SK-N-SH (cell line): ENCODE results near the gene SH3BP4. TPM values are rescaled to one million over a fixed set of nuclear protein-coding genes. Genes with fewer than 3 reads are reported as not detected.

Source experiments
- CTCF ChIA-PET: fragments of 300-600, 350-600 bp; formaldehyde crosslinking; extraction: SDS; loops from one replicate; lab custom pipeline; 2021; lab: Yijun Ruan, JAX
- POLR2A ChIA-PET: fragments of 350-600 bp; sonication (Branson Sonifier 250); formaldehyde crosslinking; extraction: SDS; loops from one replicate; lab custom pipeline; 2020; ENCODE audit warnings: antibody characterized with exemption, inconsistent platforms; lab: Yijun Ruan, JAX
- DNase-seq: peaks from one replicate; pipeline ENCODE4 v3.0.0; 2012
- H2AFZ ChIP-seq: fragments of 200-600 bp; sonication (generic); 2 replicates; pipeline ENCODE4 v1.8.1; 2016; ENCODE audit warnings: antibody characterized with exemption, mild to moderate bottlenecking, low read depth
- H3F3A ChIP-seq: fragments of 200-600 bp; sonication (generic); replicated peaks from 2 replicates; pipeline ENCODE3; 2016; ENCODE audit warnings: antibody characterized with exemption, mild to moderate bottlenecking; ENCODE audit not compliant: insufficient read depth
- H3K27ac ChIP-seq, 2 experiments: fragments of 200-500 bp in 1 of 2; fragments of 200-600 bp in 1 of 2; sonication (Bioruptor generic) in 1 of 2; sonication (generic), shearing (Covaris generic) in 1 of 2; 2 replicates each; pipeline versions ENCODE4 v1.5.1 to v1.6.1; 2014 to 2016; ENCODE audit warnings: low read depth in 2 of 2, inconsistent platforms in 1 of 2, low read length in 1 of 2, mild to moderate bottlenecking in 1 of 2, mixed read lengths in 1 of 2
- H3K27me3 ChIP-seq: fragments of 200-600 bp; sonication (generic), shearing (Covaris generic); 2 replicates; pipeline ENCODE4 v1.6.1; 2016; ENCODE audit warnings: mixed run types; ENCODE audit not compliant: insufficient read depth
- H3K36me3 ChIP-seq, 2 experiments: fragments of 200-500 bp in 1 of 2; fragments of 200-600 bp in 1 of 2; sonication (Bioruptor generic) in 1 of 2; sonication (generic) in 1 of 2; replicated peaks in 1 of 2; 2 replicates each; pipeline versions ENCODE3 to v1.5.1; 2014 to 2016; ENCODE audit warnings: low read length in 1 of 2, mild to moderate bottlenecking in 1 of 2; ENCODE audit not compliant: insufficient read depth in 2 of 2, control insufficient read depth in 1 of 2
- H3K4me1 ChIP-seq, 2 experiments: fragments of 200-500 bp in 1 of 2; fragments of 200-600 bp in 1 of 2; sonication (Bioruptor generic) in 1 of 2; sonication (generic), shearing (Covaris generic) in 1 of 2; 2 replicates each; pipeline versions ENCODE4 v1.5.1 to v1.6.1; 2014 to 2016; ENCODE audit warnings: low read depth in 1 of 2, low read length in 1 of 2, mixed run types in 1 of 2; ENCODE audit not compliant: insufficient read depth in 2 of 2, control insufficient read depth in 1 of 2
- H3K4me2 ChIP-seq: fragments of 200-600 bp; sonication (generic), shearing (Covaris generic); 2 replicates; pipeline ENCODE4 v1.6.1; 2017; ENCODE audit warnings: mixed run types
- H3K4me3 ChIP-seq, 2 experiments: fragments of 200-500 bp in 1 of 2; fragments of 200-600 bp in 1 of 2; sonication (Bioruptor generic) in 1 of 2; sonication (generic), shearing (Covaris generic) in 1 of 2; 2 replicates each; pipeline versions ENCODE4 v1.5.1 to v1.8.1; 2014 to 2016; ENCODE audit warnings: low read depth in 2 of 2, inconsistent platforms in 1 of 2, low read length in 1 of 2, mild to moderate bottlenecking in 1 of 2, mixed read lengths in 1 of 2, moderate library complexity in 1 of 2
- H3K79me2 ChIP-seq: fragments of 200-600 bp; sonication (generic); 2 replicates; pipeline ENCODE4 v1.8.1; 2017; ENCODE audit warnings: mild to moderate bottlenecking; ENCODE audit not compliant: insufficient read depth
- H3K9ac ChIP-seq: fragments of 200-600 bp; sonication (generic); 2 replicates; pipeline ENCODE4 v1.6.1; 2017; ENCODE audit warnings: mixed run types
- H3K9me2 ChIP-seq: fragments of 200-600 bp; sonication (generic); 2 replicates; pipeline ENCODE4 v1.6.1; 2017; ENCODE audit warnings: mixed run types
- H3K9me3 ChIP-seq: fragments of 200-600 bp; sonication (generic); 2 replicates; pipeline ENCODE4 v1.6.1; 2017; ENCODE audit warnings: mixed run types, mild to moderate bottlenecking, moderate library complexity
- H4K20me1 ChIP-seq: fragments of 200-600 bp; sonication (generic); 2 replicates; pipeline ENCODE4 v1.6.1; 2017; ENCODE audit warnings: mild to moderate bottlenecking, mixed run types; ENCODE audit not compliant: insufficient read depth
- CHD2 ChIP-seq: fragments of 150-350 bp; IDR thresholded peaks from 2 replicates; pipeline ENCODE4 v1.6.1; 2018; ENCODE audit warnings: low read length; ENCODE audit not compliant: partially characterized antibody
- ELF1 ChIP-seq: IDR thresholded peaks from 2 replicates; pipeline ENCODE4 v1.4.0; 2012
- EP300 ChIP-seq, 2 experiments: IDR thresholded peaks; 2 replicates each; pipeline versions ENCODE4 v1.4.0 to v1.6.1; 2012; ENCODE audit warnings: borderline replicate concordance in 1 of 2, low read depth in 1 of 2, low read length in 1 of 2
- EZH2phosphoT487 ChIP-seq: fragments of 200-600 bp; sonication (generic); IDR thresholded peaks from 2 replicates; pipeline ENCODE4 v1.6.1; 2017; ENCODE audit warnings: low read depth, mixed run types, mild to moderate bottlenecking, antibody characterized with exemption, moderate library complexity, borderline replicate concordance
- FOXJ3 ChIP-seq: sonication (generic); formaldehyde crosslinking; IDR thresholded peaks from 2 replicates; pipeline ENCODE4 v1.5.1; 2020; ENCODE audit warnings: mild to moderate bottlenecking, missing genetic modification reagents
- GABPA ChIP-seq: IDR thresholded peaks from 2 replicates; pipeline ENCODE4 v1.4.0; 2012; ENCODE audit warnings: low read depth, mild to moderate bottlenecking
- MEF2A ChIP-seq: IDR thresholded peaks from 2 replicates; pipeline ENCODE4 v1.4.0; 2012; ENCODE audit warnings: low read depth, borderline replicate concordance
- NFIC ChIP-seq: IDR thresholded peaks from 2 replicates; pipeline ENCODE4 v1.4.0; 2012; ENCODE audit warnings: borderline replicate concordance
- REST ChIP-seq: IDR thresholded peaks from 2 replicates; pipeline ENCODE4 v1.6.1; 2012; ENCODE audit warnings: mild to moderate bottlenecking, low read depth, low read length, moderate library complexity
- RFX5 ChIP-seq: IDR thresholded peaks from 2 replicates; pipeline ENCODE4 v1.6.1; 2012; ENCODE audit warnings: mild to moderate bottlenecking, improper control_type of control experiment, low read length
- RXRA ChIP-seq: IDR thresholded peaks from 2 replicates; pipeline ENCODE4 v1.4.0; 2012; ENCODE audit warnings: low read depth, mild to moderate bottlenecking, borderline replicate concordance
- SMC3 ChIP-seq: IDR thresholded peaks from 2 replicates; pipeline ENCODE4 v1.6.1; 2012; ENCODE audit warnings: low read depth, low read length, improper control_type of control experiment
- TCF12 ChIP-seq: IDR thresholded peaks from 2 replicates; pipeline ENCODE4 v1.4.0; 2012
- TEAD4 ChIP-seq: IDR thresholded peaks from 2 replicates; pipeline ENCODE4 v1.4.0; 2012; ENCODE audit warnings: mild to moderate bottlenecking, borderline replicate concordance; ENCODE audit not compliant: insufficient read depth
- USF1 ChIP-seq: IDR thresholded peaks from 2 replicates; pipeline ENCODE4 v1.4.0; 2012; ENCODE audit warnings: low read depth, borderline replicate concordance
- WGBS: methylation state at CpG from one replicate; pipeline ENCODE4 v1.1.6; 2017; ENCODE audit warnings: low lambda C conversion rate; 5-methylcytosine and 5-hydroxymethylcytosine counted together
- polyA plus RNA-seq, 3 experiments: library from polyadenylated mRNA; depleted of rRNA; stranded (reverse); fragments of >200 nt; gene quantifications; 2 replicates each; pipeline ENCODE4 v1.2.3, GENCODE V29; 2012
- TF ChIP-seq, protein P1 (sequence below): IDR thresholded peaks from 2 replicates; pipeline ENCODE4 v1.4.0; 2012; ENCODE audit warnings: low read depth, borderline replicate concordance
- TF ChIP-seq, protein P2 (sequence below): IDR thresholded peaks from 2 replicates; pipeline ENCODE4; 2012

Gene SH3BP4
- polyA plus RNA-seq, 1 of the 3 experiments (the other 2 are of a cell fraction) = 27.7 TPM

- no peaks in the 10 kb centered on the region for H3F3A ChIP-seq
- H3K9me2 ChIP-seq = no peaks in the 10 kb centered on the region
- H3K4me3 ChIP-seq = no peak overlapping the region
- peaks cover 7 to 10% of the 10 kb centered on the region in 2 experiments; a peak in 3 of 4 replicates for H3K4me1 ChIP-seq
- H3K9me3 ChIP-seq = no peaks in the 10 kb centered on the region
- H3K27me3 ChIP-seq = no peaks in the 10 kb centered on the region
- POLR2A ChIA-PET = no interaction called here
- 92% methylated on average over 5 of the region's 10 CpGs for WGBS
- no peak overlapping the region for H3K27ac ChIP-seq
- H3K36me3 ChIP-seq = peaks cover 19 to 29% of the 10 kb centered on the region in 2 experiments
- TF ChIP-seq TCF12 (no peak), EP300 (IDR thresholded peaks at IDR 0.05; ENCODE audit: borderline replicate concordance in 1 of 2, low read depth in 1 of 2, low read length in 1 of 2) (no peak), CHD2 (no peak), RFX5 (no peak), FOXJ3 (CRISPR knock-in tag) (no peak), MEF2A (no peak), RXRA (no peak), TEAD4 (no peak), ELF1 (no peak), GABPA (no peak), REST (no peak), SMC3 (no peak), EZH2phosphoT487 (no peak), NFIC (no peak), USF1 (no peak)
- TF ChIP-seq, protein P1, sequence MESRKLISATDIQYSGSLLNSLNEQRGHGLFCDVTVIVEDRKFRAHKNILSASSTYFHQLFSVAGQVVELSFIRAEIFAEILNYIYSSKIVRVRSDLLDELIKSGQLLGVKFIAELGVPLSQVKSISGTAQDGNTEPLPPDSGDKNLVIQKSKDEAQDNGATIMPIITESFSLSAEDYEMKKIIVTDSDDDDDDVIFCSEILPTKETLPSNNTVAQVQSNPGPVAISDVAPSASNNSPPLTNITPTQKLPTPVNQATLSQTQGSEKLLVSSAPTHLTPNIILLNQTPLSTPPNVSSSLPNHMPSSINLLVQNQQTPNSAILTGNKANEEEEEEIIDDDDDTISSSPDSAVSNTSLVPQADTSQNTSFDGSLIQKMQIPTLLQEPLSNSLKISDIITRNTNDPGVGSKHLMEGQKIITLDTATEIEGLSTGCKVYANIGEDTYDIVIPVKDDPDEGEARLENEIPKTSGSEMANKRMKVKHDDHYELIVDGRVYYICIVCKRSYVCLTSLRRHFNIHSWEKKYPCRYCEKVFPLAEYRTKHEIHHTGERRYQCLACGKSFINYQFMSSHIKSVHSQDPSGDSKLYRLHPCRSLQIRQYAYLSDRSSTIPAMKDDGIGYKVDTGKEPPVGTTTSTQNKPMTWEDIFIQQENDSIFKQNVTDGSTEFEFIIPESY = no peak
- TF ChIP-seq, protein P2, sequence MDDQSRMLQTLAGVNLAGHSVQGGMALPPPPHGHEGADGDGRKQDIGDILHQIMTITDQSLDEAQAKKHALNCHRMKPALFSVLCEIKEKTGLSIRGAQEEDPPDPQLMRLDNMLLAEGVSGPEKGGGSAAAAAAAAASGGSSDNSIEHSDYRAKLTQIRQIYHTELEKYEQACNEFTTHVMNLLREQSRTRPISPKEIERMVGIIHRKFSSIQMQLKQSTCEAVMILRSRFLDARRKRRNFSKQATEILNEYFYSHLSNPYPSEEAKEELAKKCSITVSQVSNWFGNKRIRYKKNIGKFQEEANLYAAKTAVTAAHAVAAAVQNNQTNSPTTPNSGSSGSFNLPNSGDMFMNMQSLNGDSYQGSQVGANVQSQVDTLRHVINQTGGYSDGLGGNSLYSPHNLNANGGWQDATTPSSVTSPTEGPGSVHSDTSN = no peak
- TF ChIP-seq, all 33 proteins: peak for 0
- peaks cover 7% of the 10 kb centered on the region for H4K20me1 ChIP-seq
- no peak for DNase-seq
- peaks cover 89% of the 10 kb centered on the region for H3K79me2 ChIP-seq
- H3K4me2 ChIP-seq = no peak overlapping the region
- H2AFZ ChIP-seq = no peak overlapping the region
- H3K9ac ChIP-seq = no peak overlapping the region
- CTCF ChIA-PET = no interaction called here
These were observed 81.1 kb downstream of the SH3BP4 start for GRCh38 chr2:235032949-235033348.
